Ovary (tissue), 3 donors: ENCODE data around the gene BTLA.

Source experiments
- EP300 ChIP-seq: sonication (generic); formaldehyde crosslinking; IDR thresholded peaks from one replicate; pipeline ENCODE4 v1.6.1; 2017; ENCODE audit warnings: antibody characterized with exemption
- POLR2A ChIP-seq: fragments of 450-650 bp; IDR thresholded peaks from one replicate; pipeline ENCODE4 v1.6.1; 2017; ENCODE audit warnings: antibody characterized with exemption, mild to moderate bottlenecking, moderate library complexity
- TF ChIP-seq, protein P1 (sequence below), 3 donors: fragments of 450-650 bp in 2 of 3; fragments of 200-600 bp in 1 of 3; IDR thresholded peaks; one replicate each; pipeline versions ENCODE4 v1.5.1 to v1.8.0; 2016 to 2022; ENCODE audit warnings: antibody characterized with exemption in 3 of 3, mild to moderate bottlenecking in 1 of 3
- donor health status: DM: no; HTN: no; CAD: no.

DNA sequence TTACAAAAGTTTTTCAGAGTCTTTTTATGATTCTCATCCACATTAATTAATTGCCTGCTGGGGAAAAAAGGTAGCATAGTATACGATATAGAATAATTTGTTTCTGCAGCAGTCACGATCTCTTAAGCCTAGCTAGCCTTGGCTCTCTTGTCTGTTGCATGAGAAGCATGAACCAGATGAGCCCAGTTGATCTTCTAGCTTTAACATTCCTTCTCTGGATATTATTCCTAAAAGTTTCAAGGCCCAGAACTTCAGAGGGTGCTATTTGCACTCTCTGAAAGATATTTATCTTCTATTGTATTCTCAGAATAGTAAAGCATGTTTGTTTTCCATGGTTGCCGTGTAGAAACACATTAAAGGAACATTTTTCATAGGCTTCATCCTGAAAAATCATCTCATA is 69.3 kb downstream of the BTLA start:
- TF ChIP-seq EP300 (no peak), POLR2A (no peak)
- TF ChIP-seq, protein P1, sequence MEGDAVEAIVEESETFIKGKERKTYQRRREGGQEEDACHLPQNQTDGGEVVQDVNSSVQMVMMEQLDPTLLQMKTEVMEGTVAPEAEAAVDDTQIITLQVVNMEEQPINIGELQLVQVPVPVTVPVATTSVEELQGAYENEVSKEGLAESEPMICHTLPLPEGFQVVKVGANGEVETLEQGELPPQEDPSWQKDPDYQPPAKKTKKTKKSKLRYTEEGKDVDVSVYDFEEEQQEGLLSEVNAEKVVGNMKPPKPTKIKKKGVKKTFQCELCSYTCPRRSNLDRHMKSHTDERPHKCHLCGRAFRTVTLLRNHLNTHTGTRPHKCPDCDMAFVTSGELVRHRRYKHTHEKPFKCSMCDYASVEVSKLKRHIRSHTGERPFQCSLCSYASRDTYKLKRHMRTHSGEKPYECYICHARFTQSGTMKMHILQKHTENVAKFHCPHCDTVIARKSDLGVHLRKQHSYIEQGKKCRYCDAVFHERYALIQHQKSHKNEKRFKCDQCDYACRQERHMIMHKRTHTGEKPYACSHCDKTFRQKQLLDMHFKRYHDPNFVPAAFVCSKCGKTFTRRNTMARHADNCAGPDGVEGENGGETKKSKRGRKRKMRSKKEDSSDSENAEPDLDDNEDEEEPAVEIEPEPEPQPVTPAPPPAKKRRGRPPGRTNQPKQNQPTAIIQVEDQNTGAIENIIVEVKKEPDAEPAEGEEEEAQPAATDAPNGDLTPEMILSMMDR (IDR thresholded peaks at IDR 0.05): no peak
